ENCODE data around the gene IGFBP6.

DNA sequence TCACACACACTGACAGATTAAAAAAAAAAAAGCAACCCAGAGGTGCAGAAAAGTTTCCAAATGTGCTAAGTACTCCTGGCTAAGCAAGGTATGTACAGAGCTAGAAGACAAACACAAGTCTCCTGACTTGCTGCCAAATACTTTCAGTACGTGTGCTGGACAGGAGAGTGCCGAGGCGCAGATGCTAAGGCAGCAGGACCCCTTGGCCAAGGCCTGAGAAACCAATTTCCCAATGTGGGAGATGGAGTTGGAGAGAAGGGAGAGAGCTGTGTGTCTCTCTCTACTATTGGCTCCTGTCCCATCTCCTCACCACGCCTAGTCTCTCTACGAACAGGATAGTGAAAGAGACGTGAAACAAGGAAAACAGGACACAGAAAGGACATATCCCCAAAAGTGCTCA lies 23.6 kb upstream of the IGFBP6 start:
- TF ChIP-seq POLR2A (IDR thresholded peaks at IDR 0.05) = no peak
- TF ChIP-seq, protein P1, sequence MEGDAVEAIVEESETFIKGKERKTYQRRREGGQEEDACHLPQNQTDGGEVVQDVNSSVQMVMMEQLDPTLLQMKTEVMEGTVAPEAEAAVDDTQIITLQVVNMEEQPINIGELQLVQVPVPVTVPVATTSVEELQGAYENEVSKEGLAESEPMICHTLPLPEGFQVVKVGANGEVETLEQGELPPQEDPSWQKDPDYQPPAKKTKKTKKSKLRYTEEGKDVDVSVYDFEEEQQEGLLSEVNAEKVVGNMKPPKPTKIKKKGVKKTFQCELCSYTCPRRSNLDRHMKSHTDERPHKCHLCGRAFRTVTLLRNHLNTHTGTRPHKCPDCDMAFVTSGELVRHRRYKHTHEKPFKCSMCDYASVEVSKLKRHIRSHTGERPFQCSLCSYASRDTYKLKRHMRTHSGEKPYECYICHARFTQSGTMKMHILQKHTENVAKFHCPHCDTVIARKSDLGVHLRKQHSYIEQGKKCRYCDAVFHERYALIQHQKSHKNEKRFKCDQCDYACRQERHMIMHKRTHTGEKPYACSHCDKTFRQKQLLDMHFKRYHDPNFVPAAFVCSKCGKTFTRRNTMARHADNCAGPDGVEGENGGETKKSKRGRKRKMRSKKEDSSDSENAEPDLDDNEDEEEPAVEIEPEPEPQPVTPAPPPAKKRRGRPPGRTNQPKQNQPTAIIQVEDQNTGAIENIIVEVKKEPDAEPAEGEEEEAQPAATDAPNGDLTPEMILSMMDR (IDR thresholded peaks at IDR 0.05) = no peak

Measured in prostate gland (tissue), 2 donors.